Fibroblast of mammary gland (primary cell): Measurements from ENCODE around the gene OPN1SW.

ENCODE experiments used
- DNase-seq: peaks from one replicate; pipeline ENCODE4 v3.0.0-alpha.2; 2010; ENCODE audit warnings: low read depth
- H3K4me3 ChIP-seq: 2 replicates; pipeline ENCODE4 v1.5.1; 2011; ENCODE audit warnings: low read depth, mild to moderate bottlenecking, low read length, moderate library complexity; ENCODE audit not compliant: control insufficient read depth
- TF ChIP-seq, protein P1 (sequence below): conservative IDR thresholded peaks from 2 replicates; pipeline ENCODE4 v1.5.1; 2011; ENCODE audit warnings: low read depth, low read length, inconsistent platforms; ENCODE audit not compliant: control insufficient read depth, insufficient read depth

The OPN1SW gene

DNA sequence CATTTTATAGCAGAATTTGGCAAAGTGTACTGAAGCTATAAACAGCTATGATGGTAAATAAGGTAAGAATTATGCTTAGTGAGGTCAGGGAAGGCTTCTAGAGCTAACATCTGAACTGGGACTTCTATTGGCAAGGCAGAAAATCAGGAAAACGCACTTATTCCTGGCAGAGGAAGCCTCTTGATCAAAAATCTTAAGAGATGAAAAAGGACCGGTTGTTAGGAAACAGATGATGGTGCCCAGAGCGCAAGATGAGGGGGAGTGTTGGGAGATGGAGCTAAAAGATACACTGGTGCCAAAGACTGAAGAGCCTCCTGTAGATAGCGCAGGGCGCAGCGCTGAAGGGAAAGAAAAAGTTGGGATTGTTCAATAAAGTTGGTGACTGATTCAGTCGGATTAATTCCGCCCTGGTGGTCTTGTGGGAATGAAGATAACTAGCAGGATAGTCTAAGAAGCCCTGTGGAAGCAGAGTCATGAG, 37.0 kb downstream of the OPN1SW start:
- TF ChIP-seq, protein P1, sequence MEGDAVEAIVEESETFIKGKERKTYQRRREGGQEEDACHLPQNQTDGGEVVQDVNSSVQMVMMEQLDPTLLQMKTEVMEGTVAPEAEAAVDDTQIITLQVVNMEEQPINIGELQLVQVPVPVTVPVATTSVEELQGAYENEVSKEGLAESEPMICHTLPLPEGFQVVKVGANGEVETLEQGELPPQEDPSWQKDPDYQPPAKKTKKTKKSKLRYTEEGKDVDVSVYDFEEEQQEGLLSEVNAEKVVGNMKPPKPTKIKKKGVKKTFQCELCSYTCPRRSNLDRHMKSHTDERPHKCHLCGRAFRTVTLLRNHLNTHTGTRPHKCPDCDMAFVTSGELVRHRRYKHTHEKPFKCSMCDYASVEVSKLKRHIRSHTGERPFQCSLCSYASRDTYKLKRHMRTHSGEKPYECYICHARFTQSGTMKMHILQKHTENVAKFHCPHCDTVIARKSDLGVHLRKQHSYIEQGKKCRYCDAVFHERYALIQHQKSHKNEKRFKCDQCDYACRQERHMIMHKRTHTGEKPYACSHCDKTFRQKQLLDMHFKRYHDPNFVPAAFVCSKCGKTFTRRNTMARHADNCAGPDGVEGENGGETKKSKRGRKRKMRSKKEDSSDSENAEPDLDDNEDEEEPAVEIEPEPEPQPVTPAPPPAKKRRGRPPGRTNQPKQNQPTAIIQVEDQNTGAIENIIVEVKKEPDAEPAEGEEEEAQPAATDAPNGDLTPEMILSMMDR: no peak
- peak overlapping the region; percentile 55 for H3K4me3 ChIP-seq
- DNase-seq: peak; percentile 67

DNA sequence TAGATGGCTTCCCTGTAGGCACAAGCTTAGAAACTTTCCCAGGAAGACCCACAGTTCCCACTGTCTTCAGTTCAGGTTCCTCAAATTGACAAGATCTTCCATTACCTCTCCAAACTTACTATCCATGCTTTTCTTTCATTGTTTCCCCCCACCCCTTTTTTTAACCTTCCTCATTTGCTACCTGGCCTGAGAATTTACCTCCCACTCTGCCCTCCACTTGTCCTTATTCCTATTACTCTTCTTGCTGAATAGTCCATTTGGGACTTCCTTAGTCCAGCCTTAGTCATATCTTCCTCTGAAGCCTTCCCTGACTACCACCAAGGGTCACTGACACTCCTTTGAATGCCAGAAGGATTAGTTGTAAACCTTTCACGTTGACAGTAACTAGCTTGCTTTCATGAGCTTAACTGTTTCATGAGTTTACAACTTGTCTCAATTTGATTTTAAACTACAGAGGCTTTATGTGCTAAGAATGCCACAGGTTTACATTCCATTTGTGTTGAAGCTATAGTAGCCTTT, 37.7 kb downstream of the OPN1SW start:
- peak; percentile 85 for DNase-seq
- no peak overlapping the region for H3K4me3 ChIP-seq
- TF ChIP-seq, protein P1: no peak

DNA sequence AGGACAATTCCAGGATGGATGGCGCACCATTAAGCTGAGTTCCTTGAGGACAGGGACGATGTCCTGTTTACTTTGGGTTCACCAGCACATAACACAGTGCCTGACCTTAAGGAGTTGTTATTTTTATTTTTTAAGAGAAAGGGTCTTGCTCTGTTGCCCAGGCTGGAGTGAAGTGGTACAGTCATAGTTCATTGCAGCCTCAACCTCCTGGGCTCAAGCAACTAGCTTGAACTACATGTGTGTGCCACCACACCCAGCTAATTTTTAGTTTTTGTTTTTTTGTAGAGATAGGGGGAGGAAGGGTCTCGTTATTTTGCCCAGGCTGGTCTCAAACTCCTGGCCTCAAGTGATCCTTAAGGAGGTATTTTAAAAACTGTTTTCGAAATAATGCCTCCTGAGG, 38.2 kb downstream of the OPN1SW start:
- TF ChIP-seq, protein P1: no peak
- no peak overlapping the region for H3K4me3 ChIP-seq

DNA sequence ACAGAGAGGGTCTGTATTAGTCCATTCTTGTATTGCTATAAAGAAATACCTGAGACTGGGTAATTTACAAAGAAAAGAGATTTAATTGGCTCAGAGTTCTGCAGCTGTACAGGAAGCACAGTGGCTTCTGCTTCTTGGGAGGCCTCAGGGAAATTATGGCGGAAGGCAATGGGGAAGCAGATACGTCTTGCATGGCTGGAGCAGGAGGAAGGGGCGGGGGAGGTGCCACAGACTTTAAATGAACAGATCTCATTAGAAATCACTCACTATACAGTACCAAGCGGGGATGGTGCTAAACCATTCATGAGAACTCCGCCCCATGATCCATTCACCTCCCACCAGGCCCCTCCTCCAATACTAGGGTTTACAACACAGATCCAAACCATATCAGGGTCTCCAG, 40.2 kb downstream of the OPN1SW start:
- no peak overlapping the region for H3K4me3 ChIP-seq
- no peak for DNase-seq
- TF ChIP-seq, protein P1: no peak

More for the DNA sequence above, 38.2 kb downstream of the OPN1SW start:
- DNase-seq: no peak

DNA sequence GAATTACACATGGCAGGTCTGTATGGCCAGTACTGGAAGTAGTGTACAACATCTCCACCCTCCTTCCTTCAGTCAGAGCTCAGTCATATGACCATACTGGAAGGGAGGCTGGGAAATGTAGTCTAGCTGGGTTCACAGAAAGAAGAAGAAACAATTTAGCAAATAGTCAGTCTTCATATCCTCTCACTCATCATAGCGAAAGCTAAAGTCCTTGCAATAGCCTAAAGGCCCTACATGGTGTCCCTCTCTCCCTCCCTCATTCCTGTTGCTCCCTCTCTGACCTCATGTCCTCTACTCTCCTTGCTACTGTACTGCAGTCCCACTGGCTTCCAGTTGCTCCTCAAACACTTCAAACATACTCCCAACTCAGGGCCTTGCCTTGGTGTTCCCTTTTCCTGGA, 40.7 kb downstream of the OPN1SW start:
- TF ChIP-seq, protein P1: no peak
- no peak for DNase-seq
- H3K4me3 ChIP-seq: no peak overlapping the region

DNA sequence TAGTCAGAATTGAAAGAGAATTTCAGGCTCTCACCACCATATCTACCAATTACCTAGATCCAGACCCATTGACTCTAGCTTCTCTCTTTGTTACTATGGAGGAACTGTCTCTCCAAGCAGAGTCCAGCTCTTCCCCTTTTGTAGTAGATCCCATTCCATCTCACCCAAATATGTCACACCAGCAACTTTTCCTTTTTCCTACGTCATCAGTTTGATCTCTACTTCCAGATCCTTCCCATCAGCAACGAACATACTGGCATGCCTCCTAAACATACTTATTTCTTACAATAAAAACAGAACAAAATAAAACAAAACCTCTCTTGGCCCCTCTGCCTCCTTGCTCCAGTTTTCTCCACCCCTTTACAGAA, 42.3 kb downstream of the OPN1SW start:
- no peak for DNase-seq
- TF ChIP-seq, protein P1: no peak
- H3K4me3 ChIP-seq: no peak overlapping the region
